ENCODE results near the gene GAS2L2. TPM values are rescaled to one million over a fixed set of nuclear protein-coding genes. Genes with fewer than 3 reads are reported as not detected.

The GAS2L2 gene
- total RNA-seq, 1 experiment from 2014 or later: not detected

- no peak for DNase-seq (ENCODE audit: low read depth, low spot score)
- in situ Hi-C loops (cut with HindIII; ENCODE audit: low pct_unique_long_range_greater_than_20kb, low sequenced_read_pairs): no loop called here
These were observed 17.8 kb downstream of the GAS2L2 start for GRCh38 chr17:35735036-35735805.

DNA sequence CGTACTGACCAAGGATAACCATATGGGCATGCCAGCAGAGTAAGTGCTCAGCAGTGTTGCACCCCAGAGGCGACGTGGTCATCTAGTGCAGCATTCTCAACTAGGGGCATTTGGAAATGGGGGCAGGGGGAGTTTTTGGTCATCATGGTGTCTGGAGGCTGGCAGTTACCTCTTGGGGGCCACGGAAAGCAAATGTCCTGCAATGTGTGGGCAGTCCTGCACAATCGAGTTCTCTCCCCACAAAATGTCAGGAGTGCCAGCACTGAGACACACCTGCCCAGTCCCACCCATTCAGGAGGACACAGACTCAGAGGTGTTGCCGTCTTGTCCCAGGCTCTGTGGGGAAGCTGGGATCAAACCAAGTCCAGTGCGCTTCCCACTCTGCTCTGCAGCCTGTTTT is 18.6 kb downstream of the GAS2L2 start:
- in situ Hi-C loops (cut with HindIII; ENCODE audit: low pct_unique_long_range_greater_than_20kb, low sequenced_read_pairs): no loop called here
- no peak for DNase-seq (ENCODE audit: low read depth, low spot score)

DNA sequence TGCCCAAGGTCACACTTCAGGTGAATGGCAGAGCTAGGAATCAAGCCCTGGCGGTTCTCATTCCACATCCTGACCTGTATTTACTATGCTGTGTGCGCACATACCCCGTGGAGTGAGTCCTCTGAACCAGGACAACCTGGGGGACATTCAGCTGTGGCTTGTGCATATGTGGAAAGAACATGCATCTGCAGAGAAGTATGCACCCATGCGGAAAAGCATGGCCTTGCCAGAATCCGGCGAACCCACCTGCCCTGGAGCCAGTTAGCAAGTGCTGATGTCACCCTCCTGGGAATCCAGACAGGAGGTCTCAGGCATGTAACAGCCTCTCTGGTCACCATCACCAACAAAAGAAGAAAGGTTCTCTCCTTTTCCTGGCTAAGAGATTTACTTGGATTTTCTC is 19.7 kb downstream of the GAS2L2 start:
- in situ Hi-C loops (cut with HindIII; ENCODE audit: low pct_unique_long_range_greater_than_20kb, low sequenced_read_pairs): no loop called here
- no peak for DNase-seq (ENCODE audit: low read depth, low spot score)

DNA sequence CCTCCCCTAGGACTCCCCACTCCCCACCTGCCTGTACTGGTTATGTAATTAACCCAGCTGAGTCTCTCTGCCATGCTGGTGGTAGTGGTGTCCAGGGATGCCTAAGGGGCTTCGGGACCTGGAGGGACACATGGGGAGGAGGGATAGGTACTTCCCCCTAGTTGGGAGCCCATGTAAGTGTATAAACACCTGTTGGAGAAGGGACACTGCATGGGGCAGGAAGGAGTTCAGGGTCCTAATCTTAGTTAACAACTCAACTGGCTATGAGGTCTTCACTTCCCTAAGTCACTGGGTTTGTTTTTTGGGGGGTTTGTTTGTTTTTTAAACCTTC is 20.3 kb downstream of the GAS2L2 start:
- no peak for DNase-seq (ENCODE audit: low read depth, low spot score)
- in situ Hi-C loops (cut with HindIII; ENCODE audit: low pct_unique_long_range_greater_than_20kb, low sequenced_read_pairs): no loop called here

DNA sequence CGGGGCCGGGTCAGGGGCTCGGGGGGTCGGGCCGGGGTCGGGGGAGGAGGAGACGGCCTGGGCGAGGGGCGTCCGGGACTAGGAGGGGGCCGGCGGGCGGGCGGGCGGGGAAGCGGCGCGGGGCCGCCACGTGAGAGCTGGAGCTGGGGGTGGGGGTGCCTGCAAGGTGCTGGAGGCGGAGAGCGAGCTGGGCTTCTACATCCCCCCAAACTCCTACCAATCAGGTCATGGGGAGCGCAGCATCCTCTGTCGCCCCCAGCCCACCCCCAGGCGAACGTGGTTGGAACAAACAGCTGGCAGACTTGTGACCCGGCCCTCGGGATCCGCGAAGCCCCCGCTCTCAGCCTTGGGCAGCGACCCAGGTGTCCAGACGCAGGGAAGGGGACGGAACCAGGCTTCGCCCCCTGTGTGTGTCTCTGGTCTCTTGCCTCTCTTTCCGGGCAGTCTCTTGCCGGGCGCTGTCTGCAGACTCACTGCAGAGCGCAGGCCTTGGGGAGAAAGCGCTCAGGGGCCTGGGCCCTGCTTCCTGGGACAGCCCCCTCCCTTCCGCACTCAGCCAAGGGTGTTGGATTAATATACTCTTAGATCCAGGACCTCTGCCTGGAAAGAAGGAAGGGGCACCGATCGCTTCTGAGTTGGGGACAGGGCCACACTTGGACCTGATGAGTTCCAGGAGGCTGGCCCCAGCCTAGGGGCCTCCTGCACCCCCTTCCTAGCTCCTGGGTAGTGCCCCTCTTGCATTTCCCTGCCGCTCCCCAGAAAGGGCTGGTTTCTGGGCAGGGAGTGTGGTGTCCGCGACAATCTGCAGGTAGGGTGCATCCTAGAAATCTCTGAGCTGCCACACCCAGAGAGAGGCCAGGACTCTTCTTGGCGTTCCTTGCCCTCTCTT is 20.9 kb downstream of the GAS2L2 start:
- DNase-seq (ENCODE audit: low read depth, low spot score): no peak
- in situ Hi-C loops (cut with HindIII; ENCODE audit: low pct_unique_long_range_greater_than_20kb, low sequenced_read_pairs): no loop called here

DNA sequence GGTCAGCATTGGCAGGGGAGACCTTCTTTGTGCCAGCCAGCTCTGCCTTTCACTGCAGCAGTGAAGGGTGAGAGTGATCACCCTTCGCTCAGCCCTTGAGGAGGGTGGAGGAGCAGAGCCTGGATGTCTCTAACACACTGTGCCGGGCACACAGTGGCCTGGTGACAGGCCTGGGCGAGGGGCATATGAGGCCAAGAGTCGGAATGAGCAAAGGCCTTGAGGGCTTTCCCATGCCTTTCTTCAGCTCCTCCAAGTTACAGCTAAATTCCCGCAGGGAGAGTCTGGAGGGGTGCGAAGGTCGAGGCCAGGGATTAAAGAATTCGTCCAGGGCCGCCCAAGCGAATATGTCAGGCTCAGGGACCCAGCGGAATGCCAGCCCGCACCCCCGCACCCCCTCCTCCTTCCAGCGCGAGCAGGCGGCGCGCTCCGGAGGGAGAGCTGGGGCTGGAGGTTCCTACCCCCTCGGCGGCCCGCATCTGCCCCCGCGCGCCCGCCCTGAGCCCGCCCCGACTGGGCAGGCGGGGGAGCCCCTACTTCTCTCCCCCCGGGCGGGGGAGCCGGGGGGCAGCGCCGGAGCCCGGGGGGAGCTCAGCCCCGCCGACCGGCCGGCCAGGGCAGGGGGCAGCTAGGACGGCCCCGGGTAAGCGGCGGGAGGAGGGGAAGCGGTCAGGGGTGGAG is 21.7 kb downstream of the GAS2L2 start, which contains the start of gene RASL10B:
RASL10B (plus strand) TSS at position 401 of the 678 bp plus-strand sequence. CDS start 3,546 bp downstream, outside the sequence.
- peak; percentile 35 for DNase-seq (ENCODE audit: low read depth, low spot score)
- in situ Hi-C loops (cut with HindIII; ENCODE audit: low pct_unique_long_range_greater_than_20kb, low sequenced_read_pairs): no loop called here

GRCh38 chr17:35730400-35731005 is 22.5 kb downstream of the GAS2L2 start:
- no peak for DNase-seq (ENCODE audit: low read depth, low spot score)
- in situ Hi-C loops (cut with HindIII; ENCODE audit: low pct_unique_long_range_greater_than_20kb, low sequenced_read_pairs): no loop called here

- DNase-seq (ENCODE audit: low read depth, low spot score): no peak
- in situ Hi-C loops (cut with HindIII; ENCODE audit: low pct_unique_long_range_greater_than_20kb, low sequenced_read_pairs): no loop called here
These were observed 23.6 kb downstream of the GAS2L2 start for GRCh38 chr17:35729405-35729833.

DNA sequence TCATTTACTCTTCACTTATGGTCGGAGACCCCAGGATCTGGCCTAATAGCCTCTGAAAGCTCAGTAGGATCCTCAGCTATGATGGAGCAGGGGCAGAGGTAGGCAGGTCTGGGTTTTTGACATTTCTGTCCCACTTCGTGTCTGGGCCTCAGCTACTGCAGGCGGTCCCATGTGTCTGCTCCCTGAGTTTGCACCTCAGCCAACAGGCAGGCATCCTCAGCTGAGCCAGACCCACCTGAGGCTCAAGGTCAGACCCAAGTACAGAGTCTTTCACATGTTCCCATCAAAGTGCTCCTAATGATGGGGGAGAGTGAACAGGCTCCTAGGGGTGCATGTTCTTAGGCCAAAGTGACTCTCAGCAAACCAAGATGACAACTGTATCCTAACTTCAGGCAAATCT is 24.5 kb downstream of the GAS2L2 start:
- in situ Hi-C loops (cut with HindIII; ENCODE audit: low pct_unique_long_range_greater_than_20kb, low sequenced_read_pairs): no loop called here

GRCh38 chr17:35727635-35728034 is 25.4 kb downstream of the GAS2L2 start:
- in situ Hi-C loops (cut with HindIII; ENCODE audit: low pct_unique_long_range_greater_than_20kb, low sequenced_read_pairs): no loop called here

More for the DNA sequence above, 24.5 kb downstream of the GAS2L2 start:
- DNase-seq (ENCODE audit: low read depth, low spot score): no peak

GRCh38 chr17:35726953-35727460 is 26.0 kb downstream of the GAS2L2 start:
- no peak for DNase-seq (ENCODE audit: low read depth, low spot score)
- in situ Hi-C loops (cut with HindIII; ENCODE audit: low pct_unique_long_range_greater_than_20kb, low sequenced_read_pairs): no loop called here

More at GRCh38 chr17:35727635-35728034, 25.4 kb downstream of the GAS2L2 start:
- DNase-seq (ENCODE audit: low read depth, low spot score): no peak

- in situ Hi-C loops (cut with HindIII; ENCODE audit: low pct_unique_long_range_greater_than_20kb, low sequenced_read_pairs): no loop called here
These were observed 26.7 kb downstream of the GAS2L2 start for GRCh38 chr17:35726127-35726952.

DNA sequence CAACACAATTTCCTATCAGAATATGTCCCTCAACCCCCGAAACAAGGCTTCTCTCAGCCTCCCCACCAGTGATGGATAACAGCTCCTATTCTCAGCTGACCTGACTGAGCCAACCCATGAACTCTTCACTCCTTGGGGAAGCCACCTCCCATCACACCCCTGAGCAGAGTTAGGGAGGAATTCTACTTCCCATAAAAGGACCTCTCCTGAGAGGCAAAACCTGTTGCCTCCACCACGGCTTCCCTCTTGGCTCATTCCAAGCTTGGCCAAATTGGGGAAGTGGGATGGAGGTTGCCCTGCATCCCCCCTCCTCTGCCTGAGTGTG is 27.3 kb downstream of the GAS2L2 start:
- in situ Hi-C loops (cut with HindIII; ENCODE audit: low pct_unique_long_range_greater_than_20kb, low sequenced_read_pairs): no loop called here
- DNase-seq (ENCODE audit: low read depth, low spot score): no peak

More at GRCh38 chr17:35726127-35726952, 26.7 kb downstream of the GAS2L2 start:
- no peak for DNase-seq (ENCODE audit: low read depth, low spot score)

- in situ Hi-C loops (cut with HindIII; ENCODE audit: low pct_unique_long_range_greater_than_20kb, low sequenced_read_pairs): no loop called here
- no peak for DNase-seq (ENCODE audit: low read depth, low spot score)
These were observed 28.0 kb downstream of the GAS2L2 start for GRCh38 chr17:35725058-35725457.

DNA sequence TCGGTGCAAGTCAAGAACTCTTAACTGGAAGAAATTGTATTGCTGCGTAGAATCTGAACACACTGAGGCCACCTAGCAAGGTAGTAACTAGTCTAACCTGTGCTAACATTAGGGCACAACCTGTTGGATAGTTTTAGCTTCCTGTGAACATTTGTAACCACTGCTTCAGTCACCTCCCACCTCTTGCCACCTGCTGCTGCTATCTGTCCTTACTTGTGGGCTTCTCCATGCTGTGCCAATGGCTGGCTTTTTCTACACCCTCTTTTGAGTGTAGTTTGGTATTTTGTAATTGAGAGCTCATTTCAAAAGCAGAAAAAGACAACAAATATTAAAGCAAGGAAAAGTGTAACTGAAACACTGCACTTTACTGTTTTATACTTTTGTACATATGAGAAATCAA is 29.3 kb downstream of the GAS2L2 start:
- in situ Hi-C loops (cut with HindIII; ENCODE audit: low pct_unique_long_range_greater_than_20kb, low sequenced_read_pairs): no loop called here

DNA sequence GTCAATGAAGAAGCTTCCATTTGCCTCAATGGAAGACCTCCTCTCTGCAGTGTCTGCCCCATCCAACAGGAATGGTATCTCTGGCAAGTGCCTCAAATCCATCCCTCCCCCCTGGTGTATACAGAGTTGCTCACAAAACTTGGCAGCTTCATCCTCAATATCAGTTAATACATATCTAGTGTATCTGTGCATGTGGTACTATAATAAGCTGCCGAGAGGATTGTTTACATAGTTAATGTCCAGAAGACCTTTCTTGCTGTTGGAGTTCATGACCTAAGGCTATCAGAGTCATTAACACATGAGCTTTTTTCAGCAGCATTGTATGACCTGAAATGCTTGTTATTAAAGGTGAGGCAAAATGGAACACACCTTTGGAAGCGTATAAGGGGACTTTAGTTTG is 35.6 kb downstream of the GAS2L2 start:
- in situ Hi-C loops (cut with HindIII; ENCODE audit: low pct_unique_long_range_greater_than_20kb, low sequenced_read_pairs): no loop called here
- no peak for DNase-seq (ENCODE audit: low read depth, low spot score)

More for the DNA sequence above, 29.3 kb downstream of the GAS2L2 start:
- DNase-seq (ENCODE audit: low read depth, low spot score): no peak
